ENCODE measurements around the gene SMIM30. TPM values are rescaled to one million over a fixed set of nuclear protein-coding genes. Genes with fewer than 3 reads are reported as not detected.

SMIM30 gene
- polyA plus RNA-seq, 1 experiment: 82.8 TPM

- Histone ChIP-seq H3K27me3 (ENCODE audit: control insufficient read depth, insufficient read depth, low read length) (no peaks in the 10 kb centered on the region), H3K27ac (ENCODE audit: low read depth, low read length) (no peak overlapping the region), H3K4me3 (ENCODE audit: low read depth, low read length) (no peak overlapping the region), H3K9me3 (ENCODE audit: control insufficient read depth, insufficient read depth, low read length) (no peaks in the 10 kb centered on the region)
- no peak for TF ChIP-seq CTCF (IDR thresholded peaks at IDR 0.05; ENCODE audit: low read depth, low read length)
- DNase-seq (ENCODE audit: low read depth, low spot score): no peak
- ChIA-PET POLR2A (no interaction called here), CTCF (interaction anchor here (0.6 to 1.3 kb wide), 2 partner anchors 24 to 66 kb away, joined by 4 to 13 read pairs; no protein-coding TSS in a partner anchor)
These were observed 24.8 kb downstream of the SMIM30 start for GRCh38 chr7:113093561-113093960.

GRCh38 chr7:113092762-113093161 is 25.6 kb downstream of the SMIM30 start:
- TF ChIP-seq CTCF (IDR thresholded peaks at IDR 0.05; ENCODE audit: low read depth, low read length): no peak
- Histone ChIP-seq H3K4me3 (ENCODE audit: low read depth, low read length) (no peak overlapping the region), H3K27me3 (ENCODE audit: control insufficient read depth, insufficient read depth, low read length) (no peaks in the 10 kb centered on the region), H3K9me3 (ENCODE audit: control insufficient read depth, insufficient read depth, low read length) (no peaks in the 10 kb centered on the region), H3K27ac (ENCODE audit: low read depth, low read length) (no peak overlapping the region)
- POLR2A ChIA-PET: no interaction called here
- CTCF ChIA-PET: interaction anchor here (1.3 kb wide), 1 partner anchor 67 kb away, joined by 4 read pairs; no protein-coding TSS in a partner anchor
- no peak for DNase-seq (ENCODE audit: low read depth, low spot score)

- Histone ChIP-seq H3K4me3 (ENCODE audit: low read depth, low read length) (peak overlapping the region; percentile 71), H3K27me3 (ENCODE audit: control insufficient read depth, insufficient read depth, low read length) (no peaks in the 10 kb centered on the region), H3K27ac (ENCODE audit: low read depth, low read length) (peak overlapping the region; percentile 97), H3K9me3 (ENCODE audit: control insufficient read depth, insufficient read depth, low read length) (no peaks in the 10 kb centered on the region)
- TF ChIP-seq CTCF (IDR thresholded peaks at IDR 0.05; ENCODE audit: low read depth, low read length): no peak
- DNase-seq (ENCODE audit: low read depth, low spot score): peak; percentile 76
- CTCF ChIA-PET: interaction anchor here (0.7 to 1.7 kb wide), 5 partner anchors 59 to 537 kb away, joined by 3 to 6 read pairs (median 5); no protein-coding TSS in a partner anchor
- POLR2A ChIA-PET: interaction anchor here (0.7 to 0.8 kb wide), 3 partner anchors 148 to 623 kb away, joined by 3 to 8 read pairs (median 4); a partner anchor contains a TSS
These were observed 31.0 kb downstream of the SMIM30 start for GRCh38 chr7:113087071-113087998.

- POLR2A ChIA-PET: interaction anchor here (0.6 to 0.8 kb wide), 5 partner anchors 11 to 624 kb away, joined by 3 to 8 read pairs (median 4); a partner anchor contains a TSS
- Histone ChIP-seq H3K4me3 (ENCODE audit: low read depth, low read length) (peak within 1 kb of the TSS; percentile 71), H3K9me3 (ENCODE audit: control insufficient read depth, insufficient read depth, low read length) (no peaks in the 10 kb centered on the region), H3K27me3 (ENCODE audit: control insufficient read depth, insufficient read depth, low read length) (no peaks in the 10 kb centered on the region), H3K27ac (ENCODE audit: low read depth, low read length) (peak within 1 kb of the TSS; percentile 97)
- no peak for TF ChIP-seq CTCF (IDR thresholded peaks at IDR 0.05; ENCODE audit: low read depth, low read length)
- DNase-seq (ENCODE audit: low read depth, low spot score): peak; percentile 37
- CTCF ChIA-PET: interaction anchor here (0.6 to 1.7 kb wide), 10 partner anchors 9 to 1113 kb away, joined by 3 to 7 read pairs (median 4); no protein-coding TSS in a partner anchor
These were observed 31.9 kb downstream of the SMIM30 start, which contains the start of gene GPR85 for GRCh38 chr7:113086431-113086888. Gene GPR85 (minus strand): TSS chr7:113086827. CDS start chr7:113084721, 2,106 bp downstream.
